DMS79 treated with DMSO at 0.1 percent for 48 hours (cell line): ENCODE measurements around the gene ERVH48-1.
"Not testable (repeated sequence)": the region's sequence is repeated elsewhere in the genome, so short reads cannot be mapped to it uniquely, and the experiment has no call there.

Experiments used
- DNase-seq: peaks from one replicate; lab custom pipeline; 2025; lab: John Stamatoyannopoulos, UW

Gene ERVH48-1

GRCh38 chr21:42908484-42908883 is 16.9 kb downstream of the ERVH48-1 start:
- not testable (repeated sequence) for DNase-seq

GRCh38 chr21:42906233-42906632 is 19.2 kb downstream of the ERVH48-1 start:
- DNase-seq: no peak

- DNase-seq: no peak
Measured at GRCh38 chr21:42905195-42905594, 20.2 kb downstream of the ERVH48-1 start.

- DNase-seq: no peak
Measured at GRCh38 chr21:42903817-42904216, 21.6 kb downstream of the ERVH48-1 start.

GRCh38 chr21:42900446-42900845 is 25.0 kb downstream of the ERVH48-1 start:
- no peak for DNase-seq

GRCh38 chr21:42892931-42893755 is 32.3 kb downstream of the ERVH48-1 start, which contains the start of gene NDUFV3:
NDUFV3 (plus strand) TSS chr21:42893309; CDS start chr21:42893334, 25 bp downstream.
- peak; percentile 96 for DNase-seq

- DNase-seq: no peak
Measured at GRCh38 chr21:42892582-42892930, 32.9 kb downstream of the ERVH48-1 start.

- no peak for DNase-seq
Measured at GRCh38 chr21:42887326-42887725, 38.1 kb downstream of the ERVH48-1 start.

GRCh38 chr21:42883921-42884320 is 41.5 kb downstream of the ERVH48-1 start:
- no peak for DNase-seq

GRCh38 chr21:42880352-42880751 is 45.1 kb downstream of the ERVH48-1 start:
- no peak for DNase-seq

- peak; percentile 91 for DNase-seq
Measured at GRCh38 chr21:42878993-42879787, 46.2 kb downstream of the ERVH48-1 start, which contains the start of gene WDR4. WDR4 (minus strand) TSS chr21:42879539; CDS start chr21:42879495, 44 bp downstream.

GRCh38 chr21:42878678-42878992 is 46.8 kb downstream of the ERVH48-1 start:
- no peak for DNase-seq

- not testable (repeated sequence) for DNase-seq
Measured at GRCh38 chr21:42875811-42876210, 49.6 kb downstream of the ERVH48-1 start.

- DNase-seq: no peak
Measured at GRCh38 chr21:42873096-42873495, 52.3 kb downstream of the ERVH48-1 start.

GRCh38 chr21:42868196-42868595 is 57.2 kb downstream of the ERVH48-1 start:
- DNase-seq: no peak
